HEK293T (cell line): Measurements from ENCODE around the gene MTERF2.
"Not testable (repeated sequence)": the region's sequence is repeated elsewhere in the genome, so short reads cannot be mapped to it uniquely, and the experiment has no call there.

Source experiments
- BHLHE40 ChIP-seq: fragments of 450-650 bp; IDR thresholded peaks from 2 replicates; pipeline ENCODE4 v1.6.1; 2016; ENCODE audit warnings: mild to moderate bottlenecking, moderate library complexity, borderline replicate concordance
- FOXA1 ChIP-seq: fragments of 450-650 bp; IDR thresholded peaks from 2 replicates; pipeline ENCODE4 v1.6.1; 2016; ENCODE audit warnings: mild to moderate bottlenecking
- FOXK2 ChIP-seq: fragments of 450-650 bp; IDR thresholded peaks from 2 replicates; pipeline ENCODE4 v1.6.1; 2016; ENCODE audit warnings: mild to moderate bottlenecking
- HDGF ChIP-seq: fragments of 450-650 bp; IDR thresholded peaks from 2 replicates; pipeline ENCODE4 v1.6.1; 2017; ENCODE audit warnings: antibody characterized with exemption, borderline replicate concordance
- LEF1 ChIP-seq: fragments of 450-650 bp; IDR thresholded peaks from 2 replicates; pipeline ENCODE4 v1.6.1; 2017; ENCODE audit warnings: mild to moderate bottlenecking, borderline replicate concordance
- SP1 ChIP-seq: fragments of 450-650 bp; IDR thresholded peaks from 2 replicates; pipeline ENCODE4 v1.6.1; 2017
- TF ChIP-seq, protein P1 (sequence below): fragments of 450-650 bp; IDR thresholded peaks from 2 replicates; pipeline ENCODE4 v1.6.1; 2016

GRCh38 chr12:107026356-107026755 lies 39.4 kb upstream of the MTERF2 start:
- TF ChIP-seq SP1, HDGF, FOXA1, LEF1, FOXK2, BHLHE40: not testable (repeated sequence)
- TF ChIP-seq, protein P1, sequence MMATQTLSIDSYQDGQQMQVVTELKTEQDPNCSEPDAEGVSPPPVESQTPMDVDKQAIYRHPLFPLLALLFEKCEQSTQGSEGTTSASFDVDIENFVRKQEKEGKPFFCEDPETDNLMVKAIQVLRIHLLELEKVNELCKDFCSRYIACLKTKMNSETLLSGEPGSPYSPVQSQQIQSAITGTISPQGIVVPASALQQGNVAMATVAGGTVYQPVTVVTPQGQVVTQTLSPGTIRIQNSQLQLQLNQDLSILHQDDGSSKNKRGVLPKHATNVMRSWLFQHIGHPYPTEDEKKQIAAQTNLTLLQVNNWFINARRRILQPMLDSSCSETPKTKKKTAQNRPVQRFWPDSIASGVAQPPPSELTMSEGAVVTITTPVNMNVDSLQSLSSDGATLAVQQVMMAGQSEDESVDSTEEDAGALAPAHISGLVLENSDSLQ, result not testable (repeated sequence)
